ENCODE measurements around the gene KIR3DL1. TPM values are rescaled to one million over a fixed set of nuclear protein-coding genes. Genes with fewer than 3 reads are reported as not detected.
"Not testable (repeated sequence)": the region's sequence is repeated elsewhere in the genome, so short reads cannot be mapped to it uniquely, and the experiment has no call there.

KIR3DL1 gene
- polyA plus RNA-seq, 1 experiment: not detected

- Histone ChIP-seq H3K27ac (ENCODE audit: low read depth, low read length) (no peak overlapping the region), H3K4me3 (ENCODE audit: low read depth, low read length) (no peak overlapping the region), H3K9me3 (ENCODE audit: control insufficient read depth, insufficient read depth, low read length) (peaks cover 51% of the 10 kb centered on the region), H3K27me3 (ENCODE audit: control insufficient read depth, insufficient read depth, low read length) (no peaks in the 10 kb centered on the region)
- CTCF ChIA-PET: no interaction called here
- POLR2A ChIA-PET: no interaction called here
- no peak for TF ChIP-seq CTCF (IDR thresholded peaks at IDR 0.05; ENCODE audit: low read depth, low read length)
- DNase-seq (ENCODE audit: low read depth, low spot score): no peak
These were observed 12.2 kb upstream of the KIR3DL1 start for GRCh38 chr19:54804101-54804500.

DNA sequence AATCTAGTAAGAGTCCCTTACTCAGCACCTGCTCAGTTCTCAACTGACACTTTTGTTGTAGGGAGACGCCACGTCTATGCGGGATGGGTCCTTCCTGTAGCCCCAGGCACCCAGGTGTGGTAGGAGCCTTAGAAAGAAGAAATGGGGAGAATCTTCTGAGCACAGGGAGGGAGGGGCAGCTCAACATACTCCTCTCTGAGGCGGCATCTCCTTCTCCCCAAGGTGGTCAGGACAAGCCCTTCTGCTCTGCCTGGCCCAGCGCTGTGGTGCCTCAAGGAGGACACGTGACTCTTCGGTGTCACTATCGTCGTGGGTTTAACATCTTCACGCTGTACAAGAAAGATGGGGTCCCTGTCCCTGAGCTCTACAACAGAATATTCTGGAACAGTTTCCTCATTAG is 11.7 kb upstream of the KIR3DL1 start:
- ChIA-PET POLR2A (no interaction called here), CTCF (no interaction called here)
- DNase-seq (ENCODE audit: low read depth, low spot score): no peak

DNA sequence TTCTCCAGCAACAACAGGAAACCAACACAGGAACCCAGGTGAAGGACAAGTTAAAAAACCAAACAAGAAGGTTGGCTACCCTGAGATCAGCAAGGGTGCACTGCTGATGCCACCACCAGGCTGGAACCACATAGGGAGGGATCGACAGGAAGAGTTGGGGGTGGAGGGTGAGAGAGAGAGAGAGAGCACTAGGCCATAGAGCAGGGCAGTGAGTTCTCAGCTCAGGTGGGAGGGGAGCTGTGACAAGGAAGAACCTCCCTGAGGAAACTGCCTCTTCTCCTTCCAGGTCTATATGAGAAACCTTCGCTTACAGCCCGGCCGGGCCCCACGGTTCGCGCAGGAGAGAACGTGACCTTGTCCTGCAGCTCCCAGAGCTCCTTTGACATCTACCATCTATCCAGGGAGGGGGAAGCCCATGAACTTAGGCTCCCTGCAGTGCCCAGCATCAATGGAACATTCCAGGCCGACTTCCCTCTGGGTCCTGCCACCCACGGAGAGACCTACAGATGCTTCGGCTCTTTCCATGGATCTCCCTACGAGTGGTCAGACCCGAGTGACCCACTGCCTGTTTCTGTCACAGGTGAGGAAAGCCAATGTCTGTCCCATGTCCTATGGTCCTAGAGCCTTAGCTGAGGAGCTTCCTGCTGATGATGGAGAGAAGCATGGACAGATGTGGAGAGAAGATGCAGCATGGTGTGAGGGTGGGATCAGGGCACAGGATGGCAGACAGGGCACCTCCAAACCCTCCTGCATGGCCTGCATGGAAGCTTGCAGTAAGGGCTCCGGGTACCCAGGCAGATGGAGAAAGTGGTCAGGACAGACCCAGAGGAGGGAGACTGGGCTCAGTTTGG is 10.4 kb upstream of the KIR3DL1 start:
- CTCF ChIA-PET: no interaction called here
- POLR2A ChIA-PET: no interaction called here

More for the DNA sequence above, 11.7 kb upstream of the KIR3DL1 start:
- no peak for TF ChIP-seq CTCF (IDR thresholded peaks at IDR 0.05; ENCODE audit: low read depth, low read length)
- peaks cover 55% of the 10 kb centered on the region for H3K9me3 ChIP-seq (ENCODE audit: control insufficient read depth, insufficient read depth, low read length)
- no peak overlapping the region for H3K4me3 ChIP-seq (ENCODE audit: low read depth, low read length)
- H3K27me3 ChIP-seq (ENCODE audit: control insufficient read depth, insufficient read depth, low read length): no peaks in the 10 kb centered on the region
- H3K27ac ChIP-seq (ENCODE audit: low read depth, low read length): no peak overlapping the region

GRCh38 chr19:54806516-54806838 is 9.8 kb upstream of the KIR3DL1 start:
- ChIA-PET POLR2A (no interaction called here), CTCF (no interaction called here)
- Histone ChIP-seq H3K9me3 (ENCODE audit: control insufficient read depth, insufficient read depth, low read length) (peaks cover 61% of the 10 kb centered on the region), H3K27me3 (ENCODE audit: control insufficient read depth, insufficient read depth, low read length) (no peaks in the 10 kb centered on the region), H3K4me3 (ENCODE audit: low read depth, low read length) (no peak overlapping the region), H3K27ac (ENCODE audit: low read depth, low read length) (no peak overlapping the region)
- TF ChIP-seq CTCF (IDR thresholded peaks at IDR 0.05; ENCODE audit: low read depth, low read length): no peak
- no peak for DNase-seq (ENCODE audit: low read depth, low spot score)

More for the DNA sequence above, 10.4 kb upstream of the KIR3DL1 start:
- H3K4me3 ChIP-seq (ENCODE audit: low read depth, low read length): no peak overlapping the region
- peaks cover 58% of the 10 kb centered on the region for H3K9me3 ChIP-seq (ENCODE audit: control insufficient read depth, insufficient read depth, low read length)
- no peak for TF ChIP-seq CTCF (IDR thresholded peaks at IDR 0.05; ENCODE audit: low read depth, low read length)
- no peaks in the 10 kb centered on the region for H3K27me3 ChIP-seq (ENCODE audit: control insufficient read depth, insufficient read depth, low read length)
- H3K27ac ChIP-seq (ENCODE audit: low read depth, low read length): no peak overlapping the region
- no peak for DNase-seq (ENCODE audit: low read depth, low spot score)

DNA sequence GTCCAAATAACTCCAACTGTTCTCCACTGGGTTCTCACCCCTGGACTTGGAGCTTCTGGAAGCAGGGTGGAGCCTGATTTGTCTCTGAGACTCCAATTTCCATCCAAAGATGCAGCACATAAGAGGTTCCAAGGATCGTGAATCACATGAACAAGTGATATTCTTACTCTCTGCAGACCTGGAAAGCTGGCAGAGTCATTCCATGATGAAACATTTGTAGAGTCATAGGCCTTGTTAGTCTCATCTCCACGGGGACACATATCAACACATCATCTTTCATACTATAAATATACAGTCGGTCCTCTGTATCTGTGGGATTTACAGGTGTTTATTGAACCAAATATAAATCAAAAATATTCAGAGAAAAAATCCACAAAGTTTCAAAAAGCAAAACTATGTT is 1.7 kb upstream of the KIR3DL1 start:
- H3K4me3 ChIP-seq (ENCODE audit: low read depth, low read length); DNase-seq (ENCODE audit: low read depth, low spot score); H3K27me3 ChIP-seq (ENCODE audit: control insufficient read depth, insufficient read depth, low read length); POLR2A ChIA-PET; H3K27ac ChIP-seq (ENCODE audit: low read depth, low read length); CTCF ChIA-PET: not testable (repeated sequence)
- peaks cover 62% of the 10 kb centered on the region for H3K9me3 ChIP-seq (ENCODE audit: control insufficient read depth, insufficient read depth, low read length)
